Body of pancreas (tissue), 4 donors: ENCODE data around the gene MRPL43.

Source experiments
- CTCF ChIP-seq, 7 experiments: fragments of 450-650 bp in 4 of 7; fragments of 200-600 bp in 3 of 7; sonication (generic) in 3 of 7; IDR thresholded peaks; one replicate each; pipeline ENCODE4 v1.5.1; 2016 to 2019; ENCODE audit warnings: antibody characterized with exemption in 7 of 7
- POLR2A ChIP-seq, 3 donors: fragments of 450-650 bp; IDR thresholded peaks; one replicate each; pipeline ENCODE4 v1.6.1; 2016; ENCODE audit warnings: antibody characterized with exemption in 3 of 3, mild to moderate bottlenecking in 2 of 3

GRCh38 chr10:100972904-100973535 is 14.3 kb downstream of the MRPL43 start:
- no peak for TF ChIP-seq CTCF (IDR thresholded peaks at IDR 0.05)
- TF ChIP-seq POLR2A (IDR thresholded peaks at IDR 0.05), result no peak
